Thyroid gland (tissue), 4 donors: Measurements from ENCODE around the gene SLC24A3. TPM values are rescaled to one million over a fixed set of nuclear protein-coding genes. Genes with fewer than 3 reads are reported as not detected.

ENCODE experiments used
- DNase-seq, 2 donors: peaks; one replicate each; pipeline ENCODE4 v3.0.0-alpha.2; 2019
- H3K27ac ChIP-seq, 3 donors: fragments of 200-600 bp; sonication (generic); 1 replicate in 2 of 3; 2 replicates in 1 of 3; pipeline ENCODE4 v1.5.1; 2016 to 2019; ENCODE audit warnings: mild to moderate bottlenecking in 1 of 3, moderate library complexity in 1 of 3
- H3K27me3 ChIP-seq: fragments of 200-600 bp; sonication (generic); one replicate; pipeline ENCODE4 v1.5.1; 2019
- H3K36me3 ChIP-seq, 2 donors: fragments of 200-600 bp; sonication (generic); one replicate each; pipeline ENCODE4 v1.5.1; 2016 to 2019
- H3K4me1 ChIP-seq, 2 donors: fragments of 200-600 bp; sonication (generic); one replicate each; pipeline ENCODE4 v1.5.1; 2017 to 2019
- H3K4me3 ChIP-seq, 3 donors: fragments of 200-600 bp; sonication (generic); replicated peaks in 1 of 3; 1 replicate in 2 of 3; 2 replicates in 1 of 3; pipeline ENCODE4 v1.5.1; 2016; ENCODE audit warnings: mild to moderate bottlenecking in 1 of 3
- H3K9me3 ChIP-seq: fragments of 200-600 bp; sonication (generic); one replicate; pipeline ENCODE4 v1.5.1; 2017
- CTCF ChIP-seq, 6 experiments: fragments of 200-600 bp in 3 of 6; fragments of 450-650 bp in 3 of 6; sonication (generic) in 3 of 6; IDR thresholded peaks; one replicate each; pipeline ENCODE4 v1.5.1; 2016 to 2019; ENCODE audit warnings: antibody characterized with exemption in 6 of 6, mild to moderate bottlenecking in 2 of 6, inconsistent platforms in 1 of 6, moderate library complexity in 1 of 6
- POLR2A ChIP-seq, 2 donors: fragments of 450-650 bp; IDR thresholded peaks; one replicate each; pipeline ENCODE4 v1.6.1; 2017; ENCODE audit warnings: antibody characterized with exemption in 2 of 2, mild to moderate bottlenecking in 2 of 2, moderate library complexity in 1 of 2
- WGBS, 2 donors: methylation state at CpG; one replicate each; pipeline ENCODE4 v1.1.5; 2017; 5-methylcytosine and 5-hydroxymethylcytosine counted together
- intact Hi-C: fragments of 100-400 bp; cut with DNase I; formaldehyde crosslinking; loops from one replicate; pipeline ENCODE4 v1.15.1; 2023
- total RNA-seq, 4 donors: library from RNA; depleted of rRNA; stranded (reverse); fragments of >200 nt; gene quantifications; one replicate each; pipeline ENCODE4 v1.2.3, GENCODE V29; 2016

The SLC24A3 gene
- total RNA-seq, 4 donors from 2014 or later = 4.0 to 8.1 (median 6.3) TPM

- Histone ChIP-seq H3K27me3 (no peaks in the 10 kb centered on the region), H3K36me3 (no peaks in the 10 kb centered on the region), H3K4me3 (no peak overlapping the region), H3K9me3 (no peaks in the 10 kb centered on the region), H3K4me1 (no peaks in the 10 kb centered on the region), H3K27ac (no peak overlapping the region)
- DNase-seq = no peak
- intact Hi-C loops = no loop called here
- TF ChIP-seq CTCF (IDR thresholded peaks at IDR 0.05) = no peak
- TF ChIP-seq POLR2A (IDR thresholded peaks at IDR 0.05) = no peak
- 90 to 95% methylated on average over 7 of the region's 7 CpGs for WGBS, 2 donors
Observed at GRCh38 chr20:19292254-19292653, 79.8 kb downstream of the SLC24A3 start.

GRCh38 chr20:19295076-19295475 is 82.6 kb downstream of the SLC24A3 start:
- Histone ChIP-seq H3K36me3 (no peaks in the 10 kb centered on the region), H3K27ac (no peak overlapping the region), H3K27me3 (no peaks in the 10 kb centered on the region), H3K4me1 (no peaks in the 10 kb centered on the region), H3K4me3 (no peak overlapping the region), H3K9me3 (no peaks in the 10 kb centered on the region)
- intact Hi-C loops = no loop called here
- 89 to 90% methylated on average over 2 of the region's 2 CpGs for WGBS, 2 donors
- DNase-seq = no peak
- TF ChIP-seq CTCF (IDR thresholded peaks at IDR 0.05) (no peak), POLR2A (IDR thresholded peaks at IDR 0.05) (no peak)

GRCh38 chr20:19298652-19299051 is 86.2 kb downstream of the SLC24A3 start:
- Histone ChIP-seq H3K4me3 (no peak overlapping the region), H3K27ac (no peak overlapping the region), H3K9me3 (no peaks in the 10 kb centered on the region), H3K27me3 (no peaks in the 10 kb centered on the region), H3K36me3 (no peaks in the 10 kb centered on the region), H3K4me1 (no peaks in the 10 kb centered on the region)
- WGBS, 2 donors = 78 to 88% methylated on average over 3 of the region's 3 CpGs
- TF ChIP-seq CTCF (IDR thresholded peaks at IDR 0.05) (no peak), POLR2A (IDR thresholded peaks at IDR 0.05) (no peak)
- DNase-seq = no peak
- intact Hi-C loops = no loop called here

GRCh38 chr20:19300395-19300794 is 88.0 kb downstream of the SLC24A3 start:
- no peaks in the 10 kb centered on the region for H3K36me3 ChIP-seq
- no peaks in the 10 kb centered on the region for H3K27me3 ChIP-seq
- H3K4me3 ChIP-seq = no peak overlapping the region
- no peak overlapping the region for H3K27ac ChIP-seq
- no peak for DNase-seq
- 86 to 89% methylated on average over 5 to 6 of the region's 6 CpGs for WGBS, 2 donors
- no peak for TF ChIP-seq CTCF (IDR thresholded peaks at IDR 0.05)
- TF ChIP-seq POLR2A (IDR thresholded peaks at IDR 0.05) = no peak
- no peaks in the 10 kb centered on the region for H3K9me3 ChIP-seq
- intact Hi-C loops = no loop called here
- no peaks in the 10 kb centered on the region for H3K4me1 ChIP-seq

- 76 to 90% methylated on average over 2 of the region's 2 CpGs for WGBS, 2 donors
- Histone ChIP-seq H3K4me3 (no peak overlapping the region), H3K27ac (no peak overlapping the region), H3K36me3 (no peaks in the 10 kb centered on the region), H3K9me3 (no peaks in the 10 kb centered on the region), H3K27me3 (no peaks in the 10 kb centered on the region), H3K4me1 (no peaks in the 10 kb centered on the region)
- intact Hi-C loops = no loop called here
- no peak for TF ChIP-seq CTCF (IDR thresholded peaks at IDR 0.05)
- TF ChIP-seq POLR2A (IDR thresholded peaks at IDR 0.05) = no peak
- DNase-seq = no peak
Observed at GRCh38 chr20:19301142-19301541, 88.7 kb downstream of the SLC24A3 start.
